IPS-NIHi11 (cell line): ENCODE data around the gene TGFBR3.
A peak's percentile ranks its signal among the peaks of the same experiment; 100 is the strongest.

ENCODE experiments used
- DNase-seq: peaks from one replicate; pipeline ENCODE4 v3.0.0; 2012; ENCODE audit warnings: mixed read lengths, low spot score

The TGFBR3 gene

DNA sequence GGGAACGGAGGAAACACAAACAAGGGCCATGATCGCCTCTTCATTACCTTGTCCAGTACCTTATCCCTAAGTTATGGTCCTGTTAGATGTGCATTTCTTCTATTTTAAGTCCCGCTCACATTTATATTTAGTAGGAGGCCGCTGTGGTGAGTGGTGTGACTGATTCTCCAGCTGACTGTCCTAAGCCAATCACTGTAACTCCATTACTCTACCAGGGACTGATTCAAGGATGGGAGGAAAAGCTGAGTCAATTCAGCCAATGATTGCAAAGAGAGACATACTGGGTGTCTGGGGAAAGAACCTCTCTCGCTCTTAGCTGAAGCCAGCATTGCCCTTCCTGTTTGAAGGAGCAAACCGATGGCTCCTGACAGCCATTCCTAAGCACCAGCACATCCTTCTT, 59.7 kb downstream of the TGFBR3 start:
- DNase-seq: no peak

DNA sequence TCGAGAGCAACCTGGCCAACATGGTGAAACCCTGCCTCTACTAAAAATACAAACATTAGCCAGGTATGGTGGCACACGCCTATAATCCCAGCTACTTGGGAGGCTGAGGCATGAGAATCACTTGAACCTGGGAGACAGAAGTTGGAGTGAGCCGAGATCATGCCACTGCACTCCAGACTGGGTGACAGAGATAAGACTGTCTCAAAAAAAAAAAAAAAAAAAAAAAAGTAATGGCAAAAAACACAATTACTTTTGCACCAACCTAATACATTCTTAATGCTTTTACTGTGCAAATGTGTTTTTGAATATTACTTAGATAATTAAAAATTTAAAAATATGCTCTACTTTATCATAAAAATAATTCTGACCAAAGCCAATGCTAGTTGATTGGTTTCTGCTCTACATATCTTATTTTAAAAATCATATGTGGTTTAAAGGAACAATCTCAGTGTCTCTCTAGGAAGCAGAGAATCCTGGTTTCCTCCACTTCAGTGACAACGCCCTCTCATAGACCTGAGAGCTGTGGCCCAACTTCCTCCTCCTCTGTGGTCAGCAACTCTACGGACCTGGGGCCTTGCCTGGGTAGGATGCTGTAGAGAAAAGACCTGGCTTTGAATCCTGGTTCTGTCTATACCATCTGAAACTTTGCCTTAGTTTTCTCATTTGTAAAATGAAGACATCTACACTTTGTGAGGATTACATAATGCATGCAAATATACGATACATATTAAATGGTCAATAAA, 64.7 kb downstream of the TGFBR3 start:
- no peak for DNase-seq

DNA sequence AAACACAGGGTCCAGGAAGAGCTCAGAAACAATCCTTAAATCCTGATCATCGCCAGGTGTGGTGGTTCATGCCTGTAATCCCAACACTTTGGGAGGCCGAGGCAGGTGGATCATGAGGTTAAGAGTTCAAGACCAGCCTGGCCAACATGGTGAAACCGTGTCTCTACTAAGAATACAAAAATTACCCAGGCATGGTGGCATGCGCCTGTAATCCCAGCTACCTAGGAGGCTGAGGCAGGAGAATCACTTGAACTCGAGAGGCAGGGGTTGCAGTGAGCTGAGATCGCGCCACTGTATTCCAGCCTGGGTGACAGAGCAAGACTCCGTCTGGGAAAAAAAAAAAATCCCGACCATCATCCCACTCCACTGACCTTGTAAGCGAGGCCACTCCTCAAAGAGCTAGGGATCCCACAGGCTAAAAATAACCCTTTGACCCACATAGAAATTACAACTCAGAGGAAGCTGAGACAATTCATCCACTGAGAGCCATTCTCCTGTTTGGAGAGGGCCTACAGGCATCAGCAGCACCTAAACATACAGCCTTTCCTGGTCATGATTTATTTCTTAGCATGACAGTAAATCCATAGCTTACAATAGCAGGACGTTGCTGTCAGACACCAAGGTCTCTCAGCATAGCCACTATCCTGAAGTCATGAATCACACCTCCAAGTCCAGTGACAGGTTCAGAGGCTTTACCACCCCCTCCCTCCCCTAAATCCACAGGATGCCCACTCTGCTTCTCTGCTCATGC, 66.7 kb downstream of the TGFBR3 start:
- no peak for DNase-seq

DNA sequence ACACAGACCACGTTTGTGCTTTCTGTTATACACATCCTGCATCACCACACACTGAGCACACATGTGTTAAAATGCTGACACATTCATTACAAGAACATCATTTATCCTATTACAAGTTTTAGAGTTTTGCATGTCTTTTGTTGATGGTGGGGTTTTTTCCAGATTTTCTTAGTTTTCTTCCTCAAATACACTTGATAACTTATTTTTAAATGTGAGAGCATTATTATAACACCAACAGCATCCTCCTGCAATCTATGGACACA, 67.3 kb downstream of the TGFBR3 start:
- no peak for DNase-seq

DNA sequence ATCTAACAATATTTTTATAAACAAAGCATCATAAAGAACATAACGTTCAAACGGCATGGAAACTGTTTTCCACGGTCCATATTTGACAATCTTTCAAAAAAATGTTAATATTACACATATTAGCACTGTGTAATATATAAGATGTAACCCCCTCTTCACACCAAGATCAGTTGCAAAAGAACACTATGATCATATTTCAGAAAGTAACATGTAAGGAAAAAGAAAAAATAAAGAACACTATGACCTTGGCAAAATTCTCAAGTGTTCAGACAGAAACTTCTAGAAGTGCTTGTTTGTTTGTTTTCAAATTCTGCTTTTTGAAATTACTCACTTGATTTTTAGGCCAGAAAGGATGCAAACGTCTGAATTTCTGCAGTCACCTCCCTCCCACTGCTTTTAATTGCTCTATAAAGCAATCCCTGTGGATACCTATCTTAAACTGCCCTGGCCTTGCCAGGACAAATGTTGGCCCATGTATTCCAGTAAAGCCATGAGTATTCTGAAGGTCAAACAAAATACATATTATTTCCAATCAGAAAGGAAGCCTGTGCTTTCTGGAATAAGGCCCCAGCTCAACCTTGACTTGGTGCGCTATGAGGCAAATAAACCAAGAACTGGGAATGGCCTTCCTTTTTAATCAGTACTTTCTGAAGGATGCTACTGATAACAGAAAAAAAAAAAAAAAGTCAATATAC, 68.6 kb downstream of the TGFBR3 start:
- DNase-seq: no peak

DNA sequence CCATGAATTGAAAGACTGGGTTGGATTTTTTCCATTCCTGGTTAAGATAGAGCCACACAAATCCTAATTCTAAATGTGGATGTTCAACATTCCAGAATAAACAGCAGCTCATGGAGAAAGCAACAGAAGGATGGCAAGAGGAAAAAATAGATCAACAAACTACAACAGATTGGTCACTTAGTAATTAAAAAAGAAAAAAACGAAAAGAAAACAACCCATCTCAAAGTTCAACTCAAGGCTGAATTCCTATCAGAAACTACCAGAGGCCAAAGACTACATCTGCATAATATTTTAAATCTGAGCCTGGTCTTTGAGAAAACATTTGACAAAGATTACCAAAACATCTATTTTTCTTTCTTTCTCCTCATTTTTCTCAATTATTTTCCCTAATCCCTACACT, 69.9 kb downstream of the TGFBR3 start:
- no peak for DNase-seq

DNA sequence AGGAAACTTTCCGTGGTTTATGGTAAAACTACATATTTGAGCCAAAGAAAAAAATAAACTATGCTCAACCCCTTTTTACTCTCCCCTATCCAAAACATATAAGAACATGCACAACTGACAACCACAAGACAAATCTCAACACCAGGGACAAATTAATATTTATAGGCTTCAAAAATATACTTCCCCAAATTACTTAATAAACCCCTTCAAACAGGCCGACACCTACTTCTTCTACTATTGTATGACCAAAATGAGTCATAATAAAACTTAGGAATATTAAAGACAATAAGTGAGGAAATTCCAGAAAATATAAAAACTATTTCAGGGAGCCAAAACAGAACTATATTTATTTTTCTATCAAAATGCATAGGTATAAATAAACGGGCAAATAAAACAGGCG, 71.5 kb downstream of the TGFBR3 start:
- no peak for DNase-seq

DNA sequence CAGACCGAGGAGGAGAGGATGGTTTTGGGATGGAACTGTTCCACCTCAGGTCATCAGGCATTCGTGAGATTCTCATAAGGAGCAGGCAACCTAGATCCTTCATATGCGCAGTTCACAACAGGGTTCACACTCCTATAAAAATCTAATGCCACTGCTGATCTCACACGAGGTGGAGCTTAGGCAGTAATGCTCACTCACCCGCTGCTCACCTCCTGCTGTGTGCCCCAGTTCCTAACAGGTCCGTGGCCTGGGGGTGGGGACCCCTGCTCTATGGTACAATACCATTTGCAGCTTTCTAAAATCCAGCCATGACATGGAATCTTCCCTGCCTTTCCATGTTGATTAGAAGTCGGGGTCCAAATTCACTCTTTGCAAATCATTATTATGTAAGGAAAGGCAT, 72.1 kb downstream of the TGFBR3 start:
- no peak for DNase-seq

DNA sequence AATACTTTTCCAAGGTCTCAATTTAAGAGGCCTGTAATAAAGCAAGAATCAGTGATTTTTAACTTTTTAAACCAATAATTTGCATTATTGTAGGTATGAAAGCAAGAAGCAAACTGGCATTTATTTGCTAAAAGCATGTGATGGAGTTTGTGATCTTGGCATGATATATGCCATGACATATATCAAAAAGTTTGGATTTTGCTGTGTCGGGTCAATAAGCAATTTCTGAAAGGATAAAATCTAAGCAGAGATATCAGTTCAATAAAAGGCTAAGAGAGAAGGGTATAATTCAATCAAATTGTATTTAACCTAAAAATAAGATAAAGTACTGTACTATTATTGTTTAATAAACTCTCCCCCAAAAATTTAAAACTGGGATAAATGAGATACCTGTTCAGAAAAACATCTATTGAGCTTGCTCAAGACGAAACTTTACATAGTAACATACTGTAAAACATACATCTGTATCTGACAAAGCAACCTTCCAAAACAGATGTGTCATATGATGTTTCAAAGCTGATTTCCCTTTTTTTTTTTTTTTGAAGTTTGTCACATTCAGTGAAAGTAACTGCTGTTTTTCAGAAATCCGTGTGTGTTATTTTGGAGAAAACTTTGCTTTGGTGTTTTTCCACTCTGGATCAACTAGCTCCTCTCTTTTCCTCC, 74.5 kb downstream of the TGFBR3 start:
- DNase-seq: no peak

DNA sequence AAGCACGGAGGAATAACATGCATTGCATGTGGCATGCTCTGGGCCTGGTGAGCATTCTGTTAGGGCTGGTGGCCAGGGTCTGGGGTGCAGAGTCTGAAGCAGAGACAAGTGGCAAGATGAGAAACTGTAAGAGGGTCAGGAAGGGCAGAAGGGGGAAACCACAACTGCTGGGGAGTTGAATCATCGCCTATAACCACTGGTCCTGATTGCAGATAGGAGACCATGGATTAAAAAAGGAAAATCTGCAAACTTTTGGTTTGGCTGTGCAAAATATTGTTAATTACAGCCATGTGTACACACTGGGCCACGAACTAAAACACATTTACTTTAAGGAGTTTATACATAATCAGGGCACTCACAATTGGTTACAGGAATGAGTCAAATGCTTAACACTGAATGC, 76.6 kb downstream of the TGFBR3 start:
- DNase-seq: no peak

DNA sequence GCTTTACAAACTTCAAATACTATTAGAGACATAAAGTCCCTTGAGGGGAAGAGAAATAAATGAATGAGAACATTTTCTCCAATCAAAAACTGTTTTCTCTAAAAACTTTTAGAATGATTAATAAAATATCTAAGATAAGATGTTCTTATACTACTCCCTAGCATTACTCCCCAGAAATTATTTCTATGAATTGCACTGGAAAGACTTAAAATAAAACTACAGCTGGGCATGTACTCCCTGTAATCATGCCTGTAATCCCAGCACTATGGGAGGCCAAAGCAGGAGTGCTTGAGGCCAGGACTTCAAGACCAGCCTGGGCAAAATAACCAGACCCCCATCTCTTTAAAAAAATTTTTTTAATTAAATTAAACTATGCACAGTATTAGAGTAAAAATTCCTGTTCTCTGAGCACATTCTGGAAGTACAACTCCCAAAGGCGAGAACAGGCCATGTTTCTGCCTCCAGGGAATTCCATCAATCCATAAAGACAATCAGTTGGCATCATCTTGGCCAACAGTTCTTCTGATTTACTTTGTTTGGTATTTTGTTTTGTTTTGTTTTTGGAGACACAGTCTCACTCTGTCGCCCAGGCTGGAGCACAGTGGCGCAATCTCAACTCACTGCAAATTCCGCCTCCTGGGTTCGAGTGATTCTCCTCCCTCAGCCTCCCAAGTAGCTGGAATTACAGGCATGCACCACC, 77.9 kb downstream of the TGFBR3 start:
- DNase-seq: no peak

DNA sequence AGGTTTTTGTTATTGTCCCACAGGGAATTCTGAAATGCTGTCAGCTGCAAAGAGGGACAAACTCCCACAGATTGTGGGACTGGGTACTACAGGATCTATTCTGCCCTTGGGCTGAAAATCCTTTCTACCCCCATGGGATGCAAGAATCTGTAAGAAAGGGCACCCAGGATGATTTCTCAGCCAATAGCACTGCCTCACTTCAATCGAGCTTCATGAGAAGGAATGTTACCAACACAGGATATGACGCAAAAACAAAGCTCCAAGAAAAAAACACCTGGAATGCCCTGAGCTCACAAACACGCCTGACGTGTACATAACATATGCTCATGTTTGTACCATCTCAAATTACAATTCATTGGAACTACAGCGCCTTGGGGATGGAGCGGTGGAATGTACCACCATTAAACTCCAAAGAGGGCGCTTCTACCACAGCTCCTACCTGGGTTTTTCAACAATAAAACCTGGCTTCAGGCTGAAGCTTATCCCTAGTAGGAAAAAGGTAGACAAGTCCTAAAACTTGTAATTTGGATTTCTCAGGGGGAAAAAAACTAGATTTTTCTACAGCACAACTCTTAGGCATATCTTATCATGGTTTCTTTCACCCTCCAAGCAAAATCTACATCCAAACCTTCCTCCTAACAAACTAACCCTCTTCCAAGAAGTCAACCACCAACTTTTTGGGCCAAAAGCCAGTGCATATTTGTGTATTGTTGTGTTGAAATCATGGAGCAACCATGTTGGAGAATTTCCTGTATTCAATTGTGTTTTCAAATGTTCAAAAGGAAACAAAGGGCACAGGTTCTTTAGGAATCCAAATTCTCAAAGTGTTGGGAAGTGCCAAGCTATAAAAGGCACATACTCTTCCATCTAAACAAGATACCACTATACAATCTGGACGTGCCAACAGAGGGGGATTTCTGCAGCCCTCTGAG, 78.9 kb downstream of the TGFBR3 start:
- peak; percentile 19 for DNase-seq

DNA sequence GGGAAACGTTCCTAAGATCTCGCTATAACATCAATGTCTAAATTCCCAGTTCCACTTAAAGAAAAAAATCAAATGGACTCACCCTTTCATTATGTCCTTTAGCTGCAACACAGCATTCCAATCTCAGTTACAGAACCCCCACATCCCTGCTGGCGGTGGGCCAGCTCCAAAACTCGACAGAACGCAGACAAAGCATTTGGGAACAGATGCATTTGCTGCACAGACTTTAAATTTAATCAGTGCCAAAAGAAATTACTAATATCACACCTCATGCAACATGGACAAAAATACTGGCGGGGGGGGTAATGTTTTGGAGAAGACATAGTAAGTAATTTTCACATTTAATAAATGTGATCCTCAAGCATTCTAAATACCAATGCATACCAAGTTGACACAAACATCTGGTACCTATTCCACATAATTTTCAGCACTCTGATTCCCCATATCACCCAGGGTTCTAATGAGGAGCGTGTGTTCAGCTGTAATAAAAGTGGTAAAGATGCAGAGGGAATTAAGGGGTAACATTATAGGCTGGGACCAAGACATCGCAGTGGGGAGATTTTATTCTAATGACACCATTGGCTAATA, 79.7 kb downstream of the TGFBR3 start:
- no peak for DNase-seq

DNA sequence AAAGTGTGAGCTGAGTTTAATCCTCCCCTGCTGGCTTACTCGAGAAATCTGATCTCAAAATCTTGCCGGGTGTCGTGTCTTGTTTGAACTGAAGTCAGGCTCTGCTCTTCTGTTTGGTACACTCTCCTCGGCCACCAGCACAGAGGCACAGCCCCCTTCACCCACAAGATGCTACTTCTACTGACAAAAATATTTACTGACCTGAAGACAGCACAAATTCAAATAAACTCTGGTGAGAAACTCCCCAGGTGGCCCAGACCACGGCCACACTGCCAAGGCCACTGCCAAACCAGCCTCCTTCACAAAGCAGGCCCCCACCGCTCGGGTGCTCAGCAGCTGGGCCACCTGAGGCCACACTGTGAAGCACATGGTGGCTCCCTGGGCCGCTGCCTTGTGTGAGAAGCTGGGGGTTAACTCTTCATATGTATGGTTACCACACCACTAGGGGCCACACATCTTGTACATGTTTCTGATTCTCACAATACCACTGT, 80.6 kb downstream of the TGFBR3 start:
- no peak for DNase-seq

DNA sequence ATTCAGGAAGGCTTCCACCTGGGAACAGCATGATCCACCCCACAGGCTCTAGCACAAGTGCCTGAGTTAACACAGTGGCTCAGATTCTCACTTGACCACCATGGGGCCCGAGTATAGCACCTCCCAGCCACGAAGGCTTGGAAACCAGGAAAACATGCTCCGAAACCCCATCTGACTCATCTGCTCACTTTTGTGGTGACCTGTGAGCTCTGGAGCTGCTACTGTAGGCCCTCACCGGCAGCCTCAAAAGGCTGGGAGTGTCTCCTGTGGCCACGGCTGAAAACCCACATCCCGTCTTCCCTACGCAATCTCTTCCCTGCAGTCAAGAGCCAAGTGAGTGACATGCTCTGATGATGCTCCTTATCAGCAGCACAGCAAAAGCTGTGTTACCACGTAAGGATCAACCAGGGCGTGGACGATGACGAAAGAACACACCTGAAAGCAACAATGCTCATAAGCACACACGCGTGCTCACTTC, 81.4 kb downstream of the TGFBR3 start:
- no peak for DNase-seq

DNA sequence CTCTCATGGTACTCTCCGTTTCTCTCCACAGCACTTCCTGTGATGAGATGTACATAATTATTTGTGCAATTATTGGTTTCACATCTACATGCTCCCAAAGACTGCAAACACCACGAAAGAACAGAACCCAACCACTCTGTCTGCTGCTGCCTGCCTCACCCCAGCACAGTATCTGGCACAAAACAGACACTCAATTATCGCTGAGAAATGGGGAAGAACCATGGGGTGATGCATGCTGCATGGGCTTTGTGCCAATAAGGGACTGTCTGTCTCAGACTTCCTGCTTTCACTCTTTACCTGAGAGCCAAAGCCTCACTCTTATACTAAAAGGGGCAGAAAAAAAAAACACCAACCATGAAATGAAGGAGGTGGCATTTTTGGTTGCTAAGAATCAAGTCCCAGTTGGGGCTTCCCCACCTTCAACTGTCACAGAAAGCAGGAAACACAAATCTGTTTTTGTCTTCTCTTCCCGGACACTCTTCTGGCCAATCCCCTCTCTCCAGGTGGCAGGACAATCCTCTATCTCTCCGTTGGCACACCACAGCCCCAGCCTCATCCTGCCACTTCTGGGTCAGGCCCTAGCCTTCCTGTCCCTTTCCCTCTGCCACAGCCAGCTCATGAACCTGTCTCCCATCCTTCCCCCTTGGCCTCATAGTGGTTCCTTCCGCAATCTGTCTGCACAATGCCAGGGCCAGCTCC, 82.0 kb downstream of the TGFBR3 start:
- no peak for DNase-seq

DNA sequence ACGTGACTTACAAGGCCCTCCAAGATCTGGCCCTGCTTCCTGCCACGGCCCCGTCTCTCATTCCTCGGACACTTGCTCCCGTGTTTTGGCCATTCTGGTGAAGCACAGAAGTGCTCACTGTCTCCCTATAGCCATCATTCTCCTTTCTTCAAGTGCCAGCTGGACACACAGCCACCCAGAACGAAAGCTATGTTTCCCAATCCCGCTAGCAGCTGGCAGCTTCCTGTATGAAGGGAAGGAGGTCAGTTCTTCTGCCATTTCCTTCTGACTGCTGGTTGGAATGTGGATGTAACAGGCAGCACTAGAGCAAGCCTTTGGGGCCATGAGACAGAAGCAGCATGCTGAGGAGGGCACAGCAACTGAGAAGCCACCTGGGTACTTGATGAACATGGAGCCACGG, 82.8 kb downstream of the TGFBR3 start:
- no peak for DNase-seq

DNA sequence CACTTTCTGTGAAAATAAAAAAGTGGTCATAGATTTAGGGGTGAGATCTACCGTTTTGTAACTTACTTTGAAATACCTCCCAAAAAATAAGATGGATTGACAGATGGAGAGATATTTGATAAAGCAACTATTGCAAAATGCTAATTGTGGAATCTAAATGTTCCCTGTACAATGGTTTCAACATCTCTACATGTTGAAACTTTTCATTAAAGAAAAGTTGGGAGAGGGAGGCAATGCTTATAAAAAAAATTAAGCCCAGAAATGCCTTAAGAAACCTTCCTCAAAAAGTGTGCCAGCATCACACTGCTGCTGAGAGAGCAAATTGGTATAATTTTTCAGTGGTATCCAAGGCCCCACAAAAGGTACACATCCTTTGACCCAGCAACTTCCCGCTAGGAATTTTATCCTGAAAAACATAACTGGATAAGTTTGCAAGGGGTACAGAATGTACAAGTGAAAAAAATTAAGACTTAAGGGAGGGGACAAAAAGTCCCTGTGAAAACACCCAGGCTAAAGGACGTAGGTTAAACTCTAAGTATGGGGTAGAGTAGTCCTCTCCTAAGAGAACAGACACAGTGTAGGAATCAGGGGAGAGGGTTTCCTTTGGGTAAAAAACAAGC, 84.3 kb downstream of the TGFBR3 start:
- no peak for DNase-seq

DNA sequence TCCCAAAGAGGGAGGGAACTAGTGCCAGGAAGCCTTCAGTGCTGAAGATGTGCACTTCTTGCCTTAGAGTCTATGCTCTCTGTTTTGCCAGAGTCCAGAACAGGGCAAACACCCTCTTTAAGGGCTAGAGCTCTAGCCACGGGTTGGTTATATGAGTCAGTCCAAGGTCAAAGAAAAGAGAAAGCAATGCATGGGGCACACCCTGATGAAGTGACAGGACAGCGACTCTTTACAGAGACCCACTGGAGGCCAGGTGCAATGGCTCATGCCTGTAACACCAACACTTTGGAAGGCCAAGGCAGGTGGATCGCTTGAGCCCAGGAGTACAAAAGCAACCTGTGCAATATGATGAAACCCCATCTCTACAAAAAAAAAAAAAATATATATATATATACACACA, 86.1 kb downstream of the TGFBR3 start:
- no peak for DNase-seq
